Renal cortical epithelial cell (primary cell): ENCODE results near the gene RBFOX2. TPM values are rescaled to one million over a fixed set of nuclear protein-coding genes. Genes with fewer than 3 reads are reported as not detected.
"Not testable (repeated sequence)": the region's sequence is repeated elsewhere in the genome, so short reads cannot be mapped to it uniquely, and the experiment has no call there.

ENCODE experiments used
- DNase-seq: peaks from one replicate; pipeline ENCODE4 v3.0.0-alpha.2; 2011; ENCODE audit warnings: low read depth
- total RNA-seq: library from RNA; depleted of rRNA; stranded (reverse); fragments of >200 nt; gene quantifications from 2 replicates; pipeline ENCODE4 v1.2.3, GENCODE V29; 2014

Gene RBFOX2
- total RNA-seq, 1 donor from 2014 or later, result 125 TPM

- no peak for DNase-seq
Observed at GRCh38 chr22:36009085-36009484, 19.5 kb downstream of the RBFOX2 start.

GRCh38 chr22:36008565-36008964, 20.1 kb downstream of the RBFOX2 start:
- no peak for DNase-seq

- DNase-seq, result no peak
Observed at GRCh38 chr22:36008131-36008530, 20.5 kb downstream of the RBFOX2 start.

- DNase-seq, result no peak
Observed at GRCh38 chr22:36003972-36004674, 24.5 kb downstream of the RBFOX2 start.

- DNase-seq, result no peak
Observed at GRCh38 chr22:36002718-36003260, 25.8 kb downstream of the RBFOX2 start.

GRCh38 chr22:36002084-36002483, 26.5 kb downstream of the RBFOX2 start:
- DNase-seq, result no peak

GRCh38 chr22:35998748-35999147, 29.9 kb downstream of the RBFOX2 start:
- DNase-seq, result no peak

GRCh38 chr22:35997438-35997837, 31.2 kb downstream of the RBFOX2 start:
- DNase-seq, result no peak

- no peak for DNase-seq
Observed at GRCh38 chr22:35996596-35996995, 32.0 kb downstream of the RBFOX2 start.

GRCh38 chr22:35995772-35996171, 32.9 kb downstream of the RBFOX2 start:
- DNase-seq, result peak; percentile 56

- DNase-seq, result no peak
Observed at GRCh38 chr22:35995348-35995747, 33.3 kb downstream of the RBFOX2 start.

GRCh38 chr22:35993727-35994126, 34.9 kb downstream of the RBFOX2 start:
- DNase-seq, result not testable (repeated sequence)

GRCh38 chr22:35993048-35993714, 35.4 kb downstream of the RBFOX2 start:
- no peak for DNase-seq

GRCh38 chr22:35991168-35991567, 37.5 kb downstream of the RBFOX2 start:
- DNase-seq, result no peak

GRCh38 chr22:35988030-35988429, 40.6 kb downstream of the RBFOX2 start:
- no peak for DNase-seq

GRCh38 chr22:35987487-35987886, 41.1 kb downstream of the RBFOX2 start:
- no peak for DNase-seq

- DNase-seq, result peak; percentile 11
Observed at GRCh38 chr22:35986088-35986487, 42.5 kb downstream of the RBFOX2 start.

- no peak for DNase-seq
Observed at GRCh38 chr22:35985371-35985770, 43.3 kb downstream of the RBFOX2 start.

- DNase-seq, result peak; percentile 13
Observed at GRCh38 chr22:35984183-35985175, 44.1 kb downstream of the RBFOX2 start.

GRCh38 chr22:35981900-35982299, 46.7 kb downstream of the RBFOX2 start:
- no peak for DNase-seq

- no peak for DNase-seq
Observed at GRCh38 chr22:35978889-35979288, 49.7 kb downstream of the RBFOX2 start.

- no peak for DNase-seq
Observed at GRCh38 chr22:35978201-35978600, 50.4 kb downstream of the RBFOX2 start.
